GM12891 (cell line): ENCODE measurements around the gene POU2AF1.

Experiments
- POLR2A ChIP-seq: IDR thresholded peaks from 2 replicates; pipeline ENCODE4 v1.6.1; 2011; ENCODE audit warnings: low read depth, low read length, control low read depth
- POLR2AphosphoS5 ChIP-seq: IDR thresholded peaks from 2 replicates; pipeline ENCODE4 v1.6.1; 2011; ENCODE audit warnings: low read depth, low read length, control low read depth

DNA sequence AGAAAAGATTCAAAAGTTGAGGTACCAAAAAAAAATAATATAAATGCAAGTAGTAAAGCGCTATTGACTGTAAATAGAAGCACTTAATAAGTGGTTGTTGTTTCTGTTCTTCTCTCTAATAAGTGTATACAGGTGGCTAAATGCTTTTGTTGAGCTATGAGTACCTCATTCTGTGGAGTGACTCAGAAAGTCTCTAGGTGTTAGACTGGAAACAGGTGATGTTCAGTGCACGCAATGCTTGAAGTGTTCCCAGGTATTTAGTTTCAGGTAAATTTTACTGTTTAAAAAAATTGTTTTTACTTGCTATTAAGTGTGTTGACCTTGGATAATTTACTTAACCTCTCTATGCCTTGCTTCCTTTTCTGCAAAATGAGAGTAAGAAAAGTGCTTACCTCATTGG, 56.5 kb downstream of the POU2AF1 start:
- TF ChIP-seq POLR2A: no peak
- no peak for TF ChIP-seq POLR2AphosphoS5
